HUES6 (cell line): ENCODE measurements around the gene RGL4.

ENCODE experiments used
- H3K27ac ChIP-seq: 2 replicates; pipeline ENCODE4 v1.7.0; 2013; ENCODE audit warnings: low read depth, mild to moderate bottlenecking, low read length, inconsistent platforms
- H3K27me3 ChIP-seq: 2 replicates; pipeline ENCODE4 v1.6.1; 2013; ENCODE audit warnings: low read length; ENCODE audit not compliant: control insufficient read depth, insufficient read depth
- H3K36me3 ChIP-seq: 2 replicates; pipeline ENCODE4 v1.6.1; 2013; ENCODE audit warnings: low read length; ENCODE audit not compliant: control insufficient read depth, insufficient read depth
- H3K4me1 ChIP-seq: 2 replicates; pipeline ENCODE4 v1.6.1; 2013; ENCODE audit warnings: low read length; ENCODE audit not compliant: control insufficient read depth, insufficient read depth
- H3K4me3 ChIP-seq: 2 replicates; pipeline ENCODE4 v1.5.1; 2013; ENCODE audit warnings: low read depth, low read length
- H3K9ac ChIP-seq: one replicate; pipeline ENCODE4 v1.6.1; 2013; ENCODE audit warnings: mild to moderate bottlenecking, low read length
- H3K9me3 ChIP-seq: 2 replicates; pipeline ENCODE4 v1.6.1; 2013; ENCODE audit warnings: low read depth, low read length; ENCODE audit not compliant: control insufficient read depth, insufficient read depth

The RGL4 gene

GRCh38 chr22:23704062-23704461 is 13.2 kb downstream of the RGL4 start:
- H3K27me3 ChIP-seq: no peaks in the 10 kb centered on the region
- H3K9ac ChIP-seq: no peak overlapping the region
- peaks cover 77% of the 10 kb centered on the region for H3K36me3 ChIP-seq
- H3K4me1 ChIP-seq: no peaks in the 10 kb centered on the region
- no peak overlapping the region for H3K27ac ChIP-seq
- H3K4me3 ChIP-seq: no peak overlapping the region
- no peaks in the 10 kb centered on the region for H3K9me3 ChIP-seq

- no peaks in the 10 kb centered on the region for H3K4me1 ChIP-seq
- H3K36me3 ChIP-seq: peaks cover 81% of the 10 kb centered on the region
- H3K27me3 ChIP-seq: no peaks in the 10 kb centered on the region
- no peak overlapping the region for H3K4me3 ChIP-seq
- H3K27ac ChIP-seq: no peak overlapping the region
- H3K9me3 ChIP-seq: no peaks in the 10 kb centered on the region
- H3K9ac ChIP-seq: no peak overlapping the region
Measured at GRCh38 chr22:23704829-23705228, 14.0 kb downstream of the RGL4 start.

GRCh38 chr22:23705358-23705757 is 14.5 kb downstream of the RGL4 start:
- no peaks in the 10 kb centered on the region for H3K27me3 ChIP-seq
- no peak overlapping the region for H3K27ac ChIP-seq
- peaks cover 82% of the 10 kb centered on the region for H3K36me3 ChIP-seq
- no peaks in the 10 kb centered on the region for H3K4me1 ChIP-seq
- no peak overlapping the region for H3K9ac ChIP-seq
- no peak overlapping the region for H3K4me3 ChIP-seq
- H3K9me3 ChIP-seq: no peaks in the 10 kb centered on the region

DNA sequence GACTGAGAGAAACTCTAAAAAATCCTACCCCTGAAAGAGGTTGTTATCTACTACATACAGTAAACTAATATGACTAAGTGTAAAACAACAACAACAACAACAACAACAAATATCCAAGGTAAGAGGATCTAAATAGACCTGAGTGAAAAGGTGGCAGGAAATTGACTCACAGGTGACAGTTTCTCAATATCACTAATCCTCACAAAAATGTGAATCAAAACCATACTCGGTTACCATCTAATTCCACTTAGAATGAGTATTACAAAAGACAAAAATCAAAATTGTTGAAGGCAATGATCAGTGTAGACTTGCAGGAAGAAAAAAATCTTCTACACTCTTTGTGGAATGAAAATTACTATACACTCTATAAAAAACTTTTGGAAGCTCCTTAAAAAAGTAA is 17.5 kb downstream of the RGL4 start:
- Histone ChIP-seq H3K36me3 (peaks cover 85% of the 10 kb centered on the region), H3K27me3 (no peaks in the 10 kb centered on the region)

GRCh38 chr22:23709107-23709506 is 18.3 kb downstream of the RGL4 start:
- H3K9me3 ChIP-seq: no peaks in the 10 kb centered on the region
- H3K4me3 ChIP-seq: no peak overlapping the region
- H3K4me1 ChIP-seq: no peaks in the 10 kb centered on the region
- no peak overlapping the region for H3K9ac ChIP-seq
- H3K27me3 ChIP-seq: no peaks in the 10 kb centered on the region
- no peak overlapping the region for H3K27ac ChIP-seq
- peaks cover 90% of the 10 kb centered on the region for H3K36me3 ChIP-seq

More for the DNA sequence above, 17.5 kb downstream of the RGL4 start:
- H3K4me3 ChIP-seq: no peak overlapping the region
- H3K9me3 ChIP-seq: no peaks in the 10 kb centered on the region
- no peak overlapping the region for H3K9ac ChIP-seq
- no peak overlapping the region for H3K27ac ChIP-seq
- no peaks in the 10 kb centered on the region for H3K4me1 ChIP-seq

DNA sequence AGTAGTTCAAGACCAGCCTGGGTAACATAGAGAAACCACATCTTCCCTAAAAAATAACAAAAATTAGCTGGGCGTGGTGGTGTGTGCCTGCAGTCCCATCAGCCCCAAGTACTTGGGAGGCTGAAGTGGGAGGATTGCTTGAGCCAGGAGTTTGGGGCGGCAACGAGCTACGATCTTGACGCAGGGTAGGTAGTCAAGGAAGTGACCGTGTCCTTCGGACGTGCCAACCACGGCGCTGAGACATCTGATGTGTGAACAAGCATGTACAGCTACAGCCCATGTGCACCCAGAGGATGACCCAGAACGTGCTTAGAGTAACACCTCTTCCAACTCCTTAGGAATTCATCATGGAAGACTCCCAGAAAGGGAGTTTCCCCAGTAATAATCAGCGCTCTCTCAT is 21.4 kb downstream of the RGL4 start:
- H3K36me3 ChIP-seq: peaks cover 69% of the 10 kb centered on the region
- no peak overlapping the region for H3K4me3 ChIP-seq
- no peak overlapping the region for H3K27ac ChIP-seq

DNA sequence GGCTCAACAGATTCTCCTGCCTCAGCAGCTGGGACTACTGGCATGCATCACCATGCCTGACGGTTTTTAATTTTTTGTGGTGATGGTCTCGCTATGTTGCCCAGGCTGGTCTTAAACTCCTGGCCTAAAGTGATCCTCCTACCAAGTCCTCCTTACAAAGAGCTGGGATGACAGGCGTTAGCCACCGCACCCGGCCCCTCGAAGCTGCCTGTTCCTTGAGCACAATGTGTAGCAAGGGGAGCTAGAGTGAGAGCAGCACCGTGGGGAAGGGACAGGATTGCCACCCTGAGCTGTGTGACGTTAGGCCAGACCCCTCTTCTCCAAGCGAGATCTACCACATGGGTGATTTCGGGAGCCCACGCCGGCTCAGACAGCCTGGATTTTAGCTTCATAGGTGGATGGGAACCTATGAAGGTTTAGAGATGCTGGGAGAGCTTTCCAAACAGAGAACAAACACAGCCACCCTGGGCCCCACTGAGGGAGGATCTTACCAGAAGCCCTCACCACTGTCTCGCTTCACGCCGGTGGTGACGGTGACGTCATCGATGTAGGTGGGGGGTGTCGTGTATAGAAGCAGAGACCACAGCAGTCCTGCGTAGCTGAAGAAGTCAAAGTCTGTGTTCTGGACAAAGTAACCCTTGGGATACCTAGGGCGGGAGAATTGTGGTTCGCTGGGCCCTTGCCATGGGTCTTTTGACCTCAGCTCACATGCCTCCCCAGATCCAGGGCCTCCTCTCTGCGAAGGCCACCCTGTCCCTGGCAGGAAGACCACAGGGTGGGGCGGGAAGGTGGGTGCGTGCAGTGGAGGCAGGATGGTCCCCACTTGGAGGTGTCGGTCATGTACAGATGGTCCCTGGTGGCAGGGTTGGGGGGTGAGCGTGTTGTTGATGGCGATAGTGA is 23.1 kb downstream of the RGL4 start:
- H3K9ac ChIP-seq: no peak overlapping the region
- H3K4me3 ChIP-seq: no peak overlapping the region
- no peaks in the 10 kb centered on the region for H3K9me3 ChIP-seq
- H3K27ac ChIP-seq: no peak overlapping the region
- H3K27me3 ChIP-seq: no peaks in the 10 kb centered on the region
- peaks cover 4% of the 10 kb centered on the region for H3K4me1 ChIP-seq
- peaks cover 53% of the 10 kb centered on the region for H3K36me3 ChIP-seq

More for the DNA sequence above, 21.4 kb downstream of the RGL4 start:
- Histone ChIP-seq H3K9me3 (no peaks in the 10 kb centered on the region), H3K4me1 (no peaks in the 10 kb centered on the region), H3K9ac (no peak overlapping the region), H3K27me3 (no peaks in the 10 kb centered on the region)

DNA sequence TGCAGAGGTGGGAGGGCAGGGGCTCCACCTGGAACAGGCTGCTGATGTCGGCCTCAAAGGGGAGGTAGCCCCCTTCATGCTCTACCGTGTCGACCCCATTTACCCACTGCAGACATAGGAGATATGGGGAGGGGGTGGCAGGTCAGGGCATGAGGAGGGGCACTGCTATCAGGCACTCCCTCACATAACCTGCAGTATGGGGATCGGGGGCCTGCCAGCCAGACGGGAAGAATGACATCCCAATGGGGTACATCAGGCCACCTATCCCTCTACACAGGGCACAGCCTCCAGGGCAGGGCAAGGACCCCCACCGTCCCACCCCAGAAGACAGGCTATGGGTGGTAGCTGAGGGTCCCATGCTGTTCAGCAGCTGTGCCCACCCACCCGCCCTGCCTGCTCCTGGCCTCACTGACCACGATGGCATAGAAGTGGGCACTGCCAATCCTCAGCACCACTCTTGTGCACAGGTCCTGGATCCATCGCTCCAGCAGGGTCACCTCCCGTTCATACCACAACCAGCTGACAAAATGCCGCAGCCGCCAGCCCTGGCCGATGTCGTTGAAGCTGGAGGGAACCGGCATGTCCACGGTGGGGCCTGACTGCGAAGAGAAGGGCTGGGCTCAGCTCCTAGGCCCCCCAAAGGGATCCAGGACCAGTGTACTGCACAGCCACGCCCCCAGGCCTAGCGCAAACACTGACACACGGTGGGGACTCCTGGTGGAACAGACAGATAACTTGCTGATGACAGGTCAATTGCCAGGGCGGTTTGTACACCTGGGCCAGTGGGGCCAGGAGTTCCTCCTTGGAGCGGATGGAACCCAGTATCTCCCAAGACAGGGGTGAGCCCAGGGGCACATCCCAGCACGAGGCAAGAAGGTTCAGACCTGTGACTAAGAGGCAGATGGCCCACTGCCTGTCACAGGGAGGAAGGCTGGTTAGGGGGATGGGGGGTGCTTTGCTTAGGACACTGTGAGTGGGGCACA is 24.1 kb downstream of the RGL4 start:
- H3K4me1 ChIP-seq: peaks cover 4% of the 10 kb centered on the region
- no peak overlapping the region for H3K9ac ChIP-seq
- no peak overlapping the region for H3K4me3 ChIP-seq
- H3K27me3 ChIP-seq: no peaks in the 10 kb centered on the region
- peaks cover 44% of the 10 kb centered on the region for H3K36me3 ChIP-seq
- no peaks in the 10 kb centered on the region for H3K9me3 ChIP-seq
- H3K27ac ChIP-seq: no peak overlapping the region

DNA sequence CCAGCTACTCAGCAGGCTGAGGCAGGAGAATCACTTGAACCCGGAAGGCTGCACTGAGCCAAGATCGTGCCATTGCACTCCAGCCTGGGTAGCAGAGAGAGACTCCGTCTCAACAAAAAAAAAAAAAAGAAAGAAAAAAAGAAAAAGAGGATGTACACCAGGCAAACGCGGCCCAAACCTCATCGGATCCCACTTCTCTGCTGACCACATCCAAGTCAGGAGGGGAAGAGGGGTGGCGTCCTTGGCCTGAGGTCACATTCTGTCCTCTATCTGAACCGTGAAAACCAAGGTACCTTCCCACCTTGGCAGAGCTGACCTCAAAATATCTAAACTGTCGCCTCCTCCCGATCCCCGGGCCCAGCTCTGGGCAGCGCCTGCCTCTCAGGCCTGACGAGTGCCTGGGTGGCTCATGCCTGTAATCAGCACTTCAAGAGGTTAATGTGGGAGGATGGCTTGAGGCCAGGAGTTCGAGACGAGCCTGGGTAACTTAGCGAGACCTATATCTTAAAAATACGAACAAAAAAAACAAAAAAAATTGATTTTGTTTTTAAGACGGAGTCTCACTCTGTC is 25.1 kb downstream of the RGL4 start:
- Histone ChIP-seq H3K4me3 (peak overlapping the region; percentile 97), H3K36me3 (peaks cover 34% of the 10 kb centered on the region), H3K9me3 (no peaks in the 10 kb centered on the region), H3K27ac (no peak overlapping the region), H3K4me1 (peaks cover 4% of the 10 kb centered on the region), H3K9ac (no peak overlapping the region), H3K27me3 (no peaks in the 10 kb centered on the region)

GRCh38 chr22:23716811-23717801 is 26.3 kb downstream of the RGL4 start:
- H3K9ac ChIP-seq: peak overlapping the region; percentile 80
- H3K4me3 ChIP-seq: peak overlapping the region; percentile 97
- H3K9me3 ChIP-seq: no peaks in the 10 kb centered on the region
- peaks cover 4% of the 10 kb centered on the region for H3K4me1 ChIP-seq
- no peaks in the 10 kb centered on the region for H3K27me3 ChIP-seq
- H3K27ac ChIP-seq: peak overlapping the region; percentile 48
- H3K36me3 ChIP-seq: peaks cover 23% of the 10 kb centered on the region
